Daoy (cell line): ENCODE data around the gene PRKCQ. TPM values are rescaled to one million over a fixed set of nuclear protein-coding genes. Genes with fewer than 3 reads are reported as not detected.

Source experiments
- DNase-seq: peaks from one replicate; pipeline ENCODE4 v3.0.0-alpha.2; 2015; ENCODE audit warnings: low read depth
- total RNA-seq: library from RNA; depleted of rRNA; stranded (reverse); fragments of >200 nt; shearing (Covaris generic); gene quantifications from 2 replicates; pipeline ENCODE4 v1.2.3, GENCODE V29; 2014

Gene PRKCQ
- total RNA-seq, 1 experiment from 2014 or later = 7.1 TPM

- DNase-seq = no peak
These were observed 12.2 kb downstream of the PRKCQ start for GRCh38 chr10:6567884-6568283.

- DNase-seq = no peak
These were observed 12.8 kb downstream of the PRKCQ start for GRCh38 chr10:6567203-6567703.

- DNase-seq = no peak
These were observed 14.5 kb downstream of the PRKCQ start for GRCh38 chr10:6565588-6565987.

- DNase-seq = no peak
These were observed 15.7 kb downstream of the PRKCQ start for GRCh38 chr10:6564367-6564766.

- DNase-seq = no peak
These were observed 16.3 kb downstream of the PRKCQ start for GRCh38 chr10:6563731-6564130.

GRCh38 chr10:6563075-6563474 is 17.0 kb downstream of the PRKCQ start:
- no peak for DNase-seq

GRCh38 chr10:6562221-6562620 is 17.9 kb downstream of the PRKCQ start:
- DNase-seq = no peak

- no peak for DNase-seq
These were observed 18.5 kb downstream of the PRKCQ start for GRCh38 chr10:6561552-6561951.

GRCh38 chr10:6558759-6559461 is 21.2 kb downstream of the PRKCQ start:
- no peak for DNase-seq

- DNase-seq = no peak
These were observed 21.8 kb downstream of the PRKCQ start for GRCh38 chr10:6558272-6558671.

- no peak for DNase-seq
These were observed 26.1 kb downstream of the PRKCQ start for GRCh38 chr10:6553937-6554336.

GRCh38 chr10:6543431-6544005 is 36.6 kb downstream of the PRKCQ start:
- no peak for DNase-seq

GRCh38 chr10:6542999-6543430 is 37.1 kb downstream of the PRKCQ start:
- no peak for DNase-seq

GRCh38 chr10:6539833-6540232 is 40.2 kb downstream of the PRKCQ start:
- DNase-seq = no peak

- no peak for DNase-seq
These were observed 42.3 kb downstream of the PRKCQ start for GRCh38 chr10:6537770-6538169.

- DNase-seq = no peak
These were observed 44.0 kb downstream of the PRKCQ start for GRCh38 chr10:6536102-6536501.

GRCh38 chr10:6535156-6535764 is 44.8 kb downstream of the PRKCQ start:
- DNase-seq = no peak

- no peak for DNase-seq
These were observed 47.8 kb downstream of the PRKCQ start for GRCh38 chr10:6532321-6532720.

- DNase-seq = no peak
These were observed 49.1 kb downstream of the PRKCQ start for GRCh38 chr10:6530966-6531365.

- DNase-seq = no peak
These were observed 49.8 kb downstream of the PRKCQ start for GRCh38 chr10:6530211-6530840.

- no peak for DNase-seq
These were observed 51.7 kb downstream of the PRKCQ start for GRCh38 chr10:6528198-6528950.
